Vagina (tissue), 2 donors: ENCODE data around the gene DPEP1.

Experiments
- CTCF ChIP-seq, 3 experiments: fragments of 450-650 bp in 2 of 3; fragments of 200-600 bp in 1 of 3; sonication (generic) in 1 of 3; IDR thresholded peaks; one replicate each; pipeline ENCODE4 v1.5.1; 2017 to 2019; ENCODE audit warnings: antibody characterized with exemption in 3 of 3, mild to moderate bottlenecking in 2 of 3, moderate library complexity in 2 of 3
- POLR2A ChIP-seq, 2 donors: fragments of 450-650 bp; IDR thresholded peaks; one replicate each; pipeline ENCODE4 v1.6.1; 2017; ENCODE audit warnings: antibody characterized with exemption in 2 of 2, mild to moderate bottlenecking in 2 of 2, moderate library complexity in 2 of 2
- POLR2AphosphoS5 ChIP-seq, 2 donors: sonication (generic); formaldehyde crosslinking; IDR thresholded peaks; one replicate each; pipeline ENCODE4 v1.9.0; 2017; ENCODE audit warnings: antibody characterized with exemption in 2 of 2, mild to moderate bottlenecking in 2 of 2, low read depth in 1 of 2; ENCODE audit not compliant: insufficient read depth in 1 of 2

- no peak for TF ChIP-seq POLR2A (IDR thresholded peaks at IDR 0.05)
- TF ChIP-seq POLR2AphosphoS5 (IDR thresholded peaks at IDR 0.05; ENCODE audit: insufficient read depth in 1 of 2, low read depth in 1 of 2) = no peak
- TF ChIP-seq CTCF (IDR thresholded peaks at IDR 0.05) = no peak
These were observed 11.6 kb downstream of the DPEP1 start for GRCh38 chr16:89624777-89625761.
